ENCODE measurements around the gene VSTM2L.

Gene VSTM2L

DNA sequence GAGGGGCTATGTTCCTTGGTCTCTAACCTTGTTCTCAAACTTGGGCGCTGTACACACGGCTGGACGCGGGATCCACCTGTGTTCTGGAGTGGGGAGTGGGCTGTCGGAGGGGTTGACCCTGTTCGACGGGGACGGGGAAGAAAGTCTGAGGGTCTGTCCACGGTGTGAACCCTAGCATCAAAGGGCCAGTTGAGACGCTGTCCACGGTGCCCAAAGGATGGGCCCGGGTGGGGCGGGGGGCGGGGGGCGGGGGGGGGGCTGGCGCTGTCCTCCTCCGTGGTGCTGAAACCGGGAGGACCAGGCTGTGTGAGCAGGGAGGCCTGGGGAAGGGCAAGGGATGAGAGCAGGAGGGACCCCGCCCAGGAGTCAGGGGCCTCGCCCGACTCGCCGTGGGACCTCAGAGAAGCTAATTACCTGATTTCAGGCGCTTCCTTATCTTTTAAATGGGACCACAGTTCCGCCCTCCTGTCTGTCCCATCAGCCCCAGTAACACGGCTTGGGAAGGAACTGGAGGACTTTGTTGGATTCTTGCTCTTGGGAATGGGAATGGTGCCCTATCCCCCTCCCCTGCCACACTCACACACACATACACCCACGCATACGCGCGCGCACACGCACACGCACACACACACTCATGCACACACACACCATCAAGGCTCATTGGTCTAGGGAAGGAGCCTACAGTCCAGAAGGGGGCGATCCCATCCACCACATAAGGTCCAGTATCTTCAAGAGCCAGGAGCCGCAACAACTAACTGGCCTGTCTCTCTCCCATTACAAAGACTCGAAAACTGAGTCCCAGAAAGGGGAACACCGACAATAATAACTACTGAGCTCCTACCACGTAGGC is 1.0 kb upstream of the VSTM2L start:
- DNase-seq: no peak

GRCh38 chr20:37903317-37904007 is 535 bp downstream of the VSTM2L start:
- no peak for DNase-seq

DNA sequence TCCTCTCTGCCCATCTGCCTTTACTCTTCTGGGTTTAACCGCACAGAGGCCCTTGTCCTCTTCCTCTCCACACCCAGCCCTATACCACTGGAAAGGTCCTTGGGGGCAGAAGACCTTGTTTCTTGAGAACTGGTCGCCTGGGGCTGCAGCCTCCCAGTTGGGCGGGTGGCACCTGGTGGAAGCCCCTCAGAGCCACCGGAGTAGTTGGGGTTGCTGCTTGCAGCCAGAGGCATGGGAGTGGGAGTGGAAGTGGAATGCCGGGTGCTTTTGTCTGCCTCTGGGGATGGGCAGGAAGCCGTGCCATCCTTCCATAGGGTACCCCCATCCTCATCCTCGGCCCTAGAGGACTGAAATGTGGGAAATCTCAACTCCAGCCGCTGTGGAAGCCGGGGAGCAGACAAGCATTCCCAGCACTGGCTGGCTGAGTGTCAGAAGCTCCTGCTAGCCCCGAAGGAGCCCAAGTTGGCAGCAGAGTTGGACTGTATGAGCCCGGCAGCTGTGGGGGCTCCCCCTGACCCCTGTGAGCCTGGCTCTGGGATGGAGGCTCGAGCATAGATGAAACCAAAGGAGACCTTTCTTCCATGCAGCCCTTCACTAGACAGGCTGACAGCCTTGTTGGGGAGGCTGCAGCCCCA is 1.2 kb downstream of the VSTM2L start:
- no peak for DNase-seq

GRCh38 chr20:37904845-37905373 is 2.0 kb downstream of the VSTM2L start:
- DNase-seq: no peak

- no peak for DNase-seq
These were observed 3.0 kb downstream of the VSTM2L start for GRCh38 chr20:37905671-37906613.

DNA sequence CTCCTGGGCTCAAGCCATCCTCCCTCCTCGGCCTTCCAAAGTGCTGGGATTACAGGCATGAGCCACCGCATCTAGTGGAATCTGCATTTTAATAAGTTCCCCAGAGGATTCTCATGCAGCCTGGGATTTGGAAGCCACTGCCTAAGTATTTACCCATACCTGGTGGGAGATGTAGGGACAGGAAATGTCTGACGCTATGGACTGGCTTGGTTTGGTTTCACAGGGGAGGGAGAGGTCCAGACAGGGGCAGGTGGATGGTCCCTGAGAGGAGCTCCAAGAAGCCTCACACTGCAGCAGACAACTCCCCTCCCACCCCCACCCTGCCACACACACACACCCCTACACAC is 4.4 kb downstream of the VSTM2L start:
- no peak for DNase-seq

DNA sequence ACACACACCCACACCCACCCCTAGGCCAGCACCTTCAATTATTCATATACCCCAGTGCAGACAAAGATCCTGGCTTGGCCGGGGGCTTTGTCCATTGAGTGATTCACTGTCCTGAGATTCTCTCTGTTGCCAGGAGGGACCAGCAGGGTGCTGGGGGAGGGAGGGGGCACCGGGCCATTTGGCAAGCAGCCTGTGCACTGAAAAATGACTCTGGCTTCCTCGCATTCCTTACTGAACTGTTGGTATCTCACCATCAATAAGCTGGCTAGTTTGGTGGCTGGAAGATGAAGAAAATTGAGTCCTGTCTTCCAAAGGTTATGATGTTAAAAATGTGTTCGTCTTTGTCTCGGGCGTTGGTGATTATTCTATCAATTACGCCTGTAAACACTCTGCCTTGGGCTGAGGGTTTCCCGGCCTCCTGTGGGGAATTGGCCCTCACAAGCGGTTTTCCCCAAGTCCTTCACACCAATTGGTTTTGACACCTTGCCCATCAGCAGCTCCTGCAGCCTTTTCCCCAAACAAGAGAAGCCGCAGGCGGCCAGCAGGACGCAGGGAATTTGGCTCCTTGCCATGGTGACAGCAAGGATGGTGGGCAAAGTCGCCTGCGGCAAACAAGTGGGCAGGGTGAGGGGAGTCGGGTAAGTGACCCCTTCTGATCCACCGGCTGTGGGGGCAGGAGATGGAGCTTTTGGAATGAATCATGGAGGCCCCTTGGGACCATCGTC is 4.9 kb downstream of the VSTM2L start:
- DNase-seq: no peak

DNA sequence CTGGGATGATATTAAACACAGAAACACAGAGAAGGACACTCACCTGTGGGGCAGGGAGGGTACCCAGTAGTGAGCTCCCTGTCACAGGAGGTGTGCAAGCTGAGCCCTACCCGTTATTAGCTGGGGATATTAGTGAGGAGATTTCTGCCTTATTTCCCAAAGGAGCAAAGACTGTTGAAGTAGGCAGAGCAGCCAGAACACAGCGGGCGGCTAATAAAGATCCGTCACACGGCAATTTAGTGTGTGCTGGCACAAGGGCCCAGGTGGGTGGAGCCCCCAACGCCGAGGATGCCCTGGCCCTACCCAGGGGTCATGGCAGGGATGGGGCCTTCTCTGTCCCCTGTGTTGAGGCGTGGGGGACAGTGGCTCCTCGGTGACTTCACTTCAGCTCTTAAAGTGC is 8.3 kb downstream of the VSTM2L start:
- DNase-seq: no peak

DNA sequence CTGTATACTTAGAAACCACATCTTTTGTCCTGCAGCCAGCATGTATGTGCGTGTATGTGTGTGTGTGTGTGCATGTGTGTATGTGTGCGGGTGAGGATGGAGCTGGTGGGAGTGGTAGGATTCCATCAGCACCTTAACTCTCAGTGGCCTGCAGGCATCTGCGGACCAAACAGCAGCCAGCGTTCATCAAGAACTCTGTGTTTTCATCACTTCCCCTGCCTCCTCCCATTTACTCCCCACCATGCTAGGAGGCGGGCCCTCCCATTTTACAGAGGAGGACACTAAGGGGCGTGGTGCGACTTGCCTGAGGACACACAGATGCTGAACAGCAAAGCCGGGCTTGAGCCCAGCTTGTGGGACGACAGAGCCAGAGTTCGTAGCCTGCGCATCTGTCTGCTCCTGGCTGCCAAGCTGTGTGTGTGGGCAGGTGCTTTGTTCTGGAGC is 8.9 kb downstream of the VSTM2L start:
- no peak for DNase-seq

GRCh38 chr20:37912874-37913273 is 9.9 kb downstream of the VSTM2L start:
- DNase-seq: no peak

DNA sequence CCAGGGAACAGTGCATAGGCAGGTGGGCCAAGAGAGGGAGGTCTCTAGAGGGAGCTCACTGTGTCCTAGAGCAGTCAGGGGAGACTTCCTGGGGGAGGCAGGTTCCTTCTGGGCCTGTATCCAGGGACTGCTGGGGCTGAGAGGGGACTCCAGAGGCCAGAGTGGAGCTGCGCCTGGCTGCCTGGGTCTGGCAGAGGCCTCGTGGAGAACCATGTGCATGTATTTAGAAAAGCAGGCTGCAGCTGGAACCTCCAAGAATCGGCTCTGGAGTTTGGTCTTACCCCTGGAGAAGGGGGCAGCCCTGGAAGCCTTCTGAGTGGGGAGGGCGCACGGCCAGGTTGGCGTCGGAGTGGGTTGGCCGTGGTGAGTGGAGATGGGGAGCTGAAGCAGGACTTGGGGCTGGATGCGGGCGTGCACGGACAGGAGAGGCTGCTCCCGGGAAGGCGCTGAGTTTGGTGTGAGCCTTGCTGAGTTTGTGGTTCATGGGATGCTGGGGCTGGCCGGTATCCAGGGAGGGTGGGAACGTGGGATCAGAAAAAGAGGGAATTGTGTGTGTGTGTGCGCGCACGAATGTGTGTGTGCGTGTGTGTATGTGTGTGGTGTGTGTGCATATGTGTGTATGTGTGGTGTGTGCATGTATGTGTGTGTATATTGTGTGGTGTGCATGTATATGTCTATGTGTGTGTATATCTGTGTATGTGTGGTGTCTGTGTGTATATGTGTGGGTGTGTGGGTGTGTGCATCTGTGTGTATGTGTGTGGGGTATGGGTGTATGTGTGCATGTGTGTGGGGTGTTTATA is 10.8 kb downstream of the VSTM2L start:
- DNase-seq: no peak

GRCh38 chr20:37914367-37914671 is 11.4 kb downstream of the VSTM2L start:
- DNase-seq: no peak

GRCh38 chr20:37914672-37915433 is 11.9 kb downstream of the VSTM2L start:
- DNase-seq: no peak

DNA sequence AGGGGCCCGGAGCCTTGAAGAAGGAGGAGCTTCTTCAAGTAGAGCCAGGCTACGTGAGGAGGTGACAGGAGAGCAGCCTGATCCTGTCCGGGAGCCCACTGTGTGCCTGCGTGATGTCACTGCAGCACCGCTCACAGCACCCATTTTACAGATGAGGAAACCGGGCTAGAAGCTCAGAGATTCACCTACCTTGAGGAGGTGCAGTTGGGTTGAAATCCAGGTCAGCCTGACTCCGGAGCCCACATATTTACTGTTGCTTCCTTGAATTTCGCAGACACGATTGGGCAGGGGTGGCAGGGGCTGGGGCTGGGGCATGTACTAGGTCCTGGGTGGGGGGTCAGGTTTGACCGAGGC is 12.5 kb downstream of the VSTM2L start:
- DNase-seq: no peak

DNA sequence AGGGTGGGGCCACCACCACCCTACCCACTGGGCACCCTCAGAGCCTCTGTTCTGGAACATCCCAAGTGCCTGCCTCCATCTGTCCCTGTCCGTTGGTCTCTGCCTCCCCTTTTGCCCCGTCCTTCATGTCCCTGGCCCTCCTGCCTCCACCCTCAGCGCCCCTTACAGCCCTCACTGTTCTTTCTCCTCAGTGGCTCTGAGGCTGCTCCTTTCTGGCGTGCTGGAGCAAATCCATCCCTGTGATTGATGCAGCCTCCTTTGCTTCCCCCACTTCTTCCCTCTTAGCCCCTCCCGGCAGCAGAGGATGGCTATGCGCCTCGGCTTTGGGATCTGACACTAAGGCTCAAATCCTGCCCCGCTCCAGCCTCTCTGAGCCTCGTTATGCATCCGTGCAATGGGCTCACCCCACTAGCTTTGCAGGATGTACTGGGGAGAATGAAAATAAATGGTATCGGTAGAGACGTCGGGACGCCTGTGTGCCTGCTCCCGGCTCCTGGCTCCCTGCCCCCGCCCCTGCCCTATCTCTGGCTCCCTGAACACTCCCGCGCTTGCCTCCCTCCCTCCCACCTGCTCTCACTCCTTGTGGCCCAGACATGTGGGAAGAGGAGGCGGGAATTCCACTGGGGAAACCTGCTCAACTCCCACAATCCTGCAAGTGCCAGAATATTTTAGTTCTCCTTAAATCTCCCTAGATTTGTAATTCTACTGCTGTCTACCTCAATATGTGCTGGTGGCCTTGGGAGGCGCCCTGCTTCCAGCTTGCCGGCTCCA is 13.1 kb downstream of the VSTM2L start:
- DNase-seq: no peak

GRCh38 chr20:37917461-37917860 is 14.5 kb downstream of the VSTM2L start:
- DNase-seq: no peak

DNA sequence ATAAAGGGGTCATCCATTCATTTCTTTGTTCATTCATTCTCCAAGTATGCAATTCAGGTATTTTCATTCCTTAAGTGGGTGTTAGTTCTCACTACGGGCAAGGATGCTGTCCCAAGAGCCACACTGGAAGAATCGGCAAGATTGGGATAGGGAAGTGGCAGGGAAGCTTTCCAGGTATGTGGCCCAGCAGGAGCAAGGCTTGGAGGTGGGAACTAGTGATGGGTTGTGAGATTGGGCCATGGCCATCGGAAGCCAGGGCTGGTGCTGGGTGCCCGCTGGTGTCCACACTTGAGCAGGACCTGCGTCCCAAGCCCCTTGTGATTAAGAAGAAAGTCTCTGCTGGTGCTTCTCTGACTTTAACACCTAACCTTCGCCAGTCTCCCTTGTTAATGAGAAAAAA is 15.1 kb downstream of the VSTM2L start:
- DNase-seq: no peak

GRCh38 chr20:37919389-37920040 is 16.6 kb downstream of the VSTM2L start:
- DNase-seq: no peak

DNA sequence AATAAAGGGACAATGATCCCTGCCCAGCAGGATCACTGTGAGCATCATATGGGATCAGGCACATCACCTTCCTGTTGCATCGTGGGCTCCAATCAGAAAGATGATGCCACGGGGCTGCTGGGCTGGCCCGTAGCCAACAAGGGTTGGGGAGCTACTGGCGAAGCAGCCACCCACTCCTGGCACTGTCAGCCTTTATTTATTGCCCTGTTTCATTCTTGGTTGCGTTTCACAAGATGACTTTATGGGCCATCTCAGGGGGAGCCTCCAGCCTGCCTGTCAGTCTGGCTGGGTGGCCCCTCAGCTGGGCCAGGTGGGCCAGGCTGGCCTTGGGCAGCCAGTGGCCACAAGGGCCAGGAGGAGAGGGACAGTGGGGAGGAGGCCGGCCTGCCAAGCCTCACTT is 17.3 kb downstream of the VSTM2L start:
- no peak for DNase-seq
